ENCODE measurements around the gene CFAP61.

- TF ChIP-seq CTCF (IDR thresholded peaks at IDR 0.05) (no peak), TCF7L2 (IDR thresholded peaks at IDR 0.05; ENCODE audit: low read depth, low read length) (no peak)
Observed at GRCh38 chr20:20248620-20249200, 196.4 kb downstream of the CFAP61 start.
